Activated CD8-positive, alpha-beta memory T cell treated with anti-CD3 and anti-CD28 coated beads, Interleukin-2, amount 50 U/mL, for 48 hours (primary cell): Measurements from ENCODE around the gene MFAP4.
"Not testable (repeated sequence)": the region's sequence is repeated elsewhere in the genome, so short reads cannot be mapped to it uniquely, and the experiment has no call there.

ENCODE experiments used
- DNase-seq: peaks from one replicate; pipeline ENCODE4 v3.0.0-alpha.2; 2020

The MFAP4 gene

GRCh38 chr17:19369846-19370492, 17.0 kb downstream of the MFAP4 start:
- DNase-seq: no peak

GRCh38 chr17:19369107-19369778, 17.7 kb downstream of the MFAP4 start:
- no peak for DNase-seq

- DNase-seq: no peak
These were observed 18.8 kb downstream of the MFAP4 start for GRCh38 chr17:19368229-19368628.

- DNase-seq: no peak
These were observed 20.4 kb downstream of the MFAP4 start for GRCh38 chr17:19366637-19366972.

- DNase-seq: no peak
These were observed 21.0 kb downstream of the MFAP4 start for GRCh38 chr17:19365833-19366636.

GRCh38 chr17:19365499-19365817, 21.5 kb downstream of the MFAP4 start:
- no peak for DNase-seq

- no peak for DNase-seq
These were observed 22.1 kb downstream of the MFAP4 start for GRCh38 chr17:19364699-19365498.

GRCh38 chr17:19363460-19364035, 23.4 kb downstream of the MFAP4 start:
- no peak for DNase-seq

GRCh38 chr17:19363114-19363438, 23.9 kb downstream of the MFAP4 start:
- no peak for DNase-seq

- peak; percentile 96 for DNase-seq
These were observed 24.5 kb downstream of the MFAP4 start, which contains the start of gene B9D1 for GRCh38 chr17:19362277-19363113. TSS of gene B9D1 (minus strand) at chr17:19362723. CDS start at chr17:19362569, 154 bp downstream.

GRCh38 chr17:19361944-19362276, 25.1 kb downstream of the MFAP4 start:
- no peak for DNase-seq

- no peak for DNase-seq
These were observed 25.7 kb downstream of the MFAP4 start for GRCh38 chr17:19361326-19361725.

- no peak for DNase-seq
These were observed 26.2 kb downstream of the MFAP4 start for GRCh38 chr17:19360772-19361171.

GRCh38 chr17:19359856-19360255, 27.1 kb downstream of the MFAP4 start:
- no peak for DNase-seq

GRCh38 chr17:19359151-19359550, 27.8 kb downstream of the MFAP4 start:
- DNase-seq: no peak

- DNase-seq: no peak
These were observed 29.2 kb downstream of the MFAP4 start for GRCh38 chr17:19357761-19358160.

- DNase-seq: no peak
These were observed 29.6 kb downstream of the MFAP4 start for GRCh38 chr17:19357351-19357750.

- DNase-seq: no peak
These were observed 32.2 kb downstream of the MFAP4 start for GRCh38 chr17:19354748-19355147.

- DNase-seq: not testable (repeated sequence)
These were observed 33.6 kb downstream of the MFAP4 start for GRCh38 chr17:19353401-19353800.

- DNase-seq: peak; percentile 39
These were observed 38.2 kb downstream of the MFAP4 start for GRCh38 chr17:19348806-19349205.

- peak; percentile 33 for DNase-seq
These were observed 38.8 kb downstream of the MFAP4 start for GRCh38 chr17:19348081-19348650.
